Smooth muscle cell (in vitro differentiated cells): ENCODE results near the gene METTL13. TPM values are rescaled to one million over a fixed set of nuclear protein-coding genes. Genes with fewer than 3 reads are reported as not detected.

Source experiments
- DNase-seq: peaks from one replicate; lab custom pipeline; 2025; ENCODE audit not compliant: unreplicated experiment; lab: John Stamatoyannopoulos, UW
- H2AFZ ChIP-seq: fragments of 200-600 bp; sonication (generic); 2 replicates; pipeline ENCODE4 v1.6.0; 2016; ENCODE audit warnings: antibody characterized with exemption, low read depth, mild to moderate bottlenecking
- H3F3A ChIP-seq: fragments of 200-600 bp; sonication (generic); 2 replicates; pipeline ENCODE4 v1.6.0; 2017; ENCODE audit warnings: antibody characterized with exemption, low read depth
- H3K27ac ChIP-seq: fragments of 200-600 bp; sonication (generic); 2 replicates; pipeline ENCODE4 v1.5.1; 2016; ENCODE audit warnings: low read depth, mild to moderate bottlenecking
- H3K27me3 ChIP-seq: fragments of 200-600 bp; sonication (generic); 2 replicates; pipeline ENCODE4 v1.6.1; 2016; ENCODE audit warnings: low read depth, mild to moderate bottlenecking
- H3K36me3 ChIP-seq: fragments of 200-600 bp; sonication (generic); 2 replicates; pipeline ENCODE4 v1.5.1; 2016; ENCODE audit warnings: low read depth
- H3K4me1 ChIP-seq: fragments of 200-600 bp; sonication (generic); 2 replicates; pipeline ENCODE4 v1.5.1; 2016; ENCODE audit warnings: low read depth
- H3K4me2 ChIP-seq: fragments of 200-600 bp; sonication (generic); 2 replicates; pipeline ENCODE4 v1.6.0; 2016; ENCODE audit warnings: mild to moderate bottlenecking
- H3K4me3 ChIP-seq: fragments of 200-600 bp; sonication (generic); 2 replicates; pipeline ENCODE4 v1.5.1; 2016; ENCODE audit warnings: mild to moderate bottlenecking
- H3K79me2 ChIP-seq: fragments of 200-600 bp; sonication (generic); 2 replicates; pipeline ENCODE4 v1.6.0; 2016; ENCODE audit warnings: low read depth, mild to moderate bottlenecking
- H3K9ac ChIP-seq: fragments of 200-600 bp; sonication (generic); 2 replicates; pipeline ENCODE4 v1.6.0; 2016; ENCODE audit warnings: low read depth
- H3K9me3 ChIP-seq: fragments of 200-600 bp; sonication (generic); replicated peaks from 2 replicates; pipeline ENCODE4 v1.5.1; 2016; ENCODE audit warnings: low read depth
- H4K20me1 ChIP-seq: fragments of 200-600 bp; sonication (generic); 2 replicates; pipeline ENCODE4 v1.6.0; 2016; ENCODE audit warnings: low read depth
- WGBS: methylation state at CpG from one replicate; pipeline ENCODE4 v1.1.7; 2016; ENCODE audit warnings: low lambda C conversion rate; 5-methylcytosine and 5-hydroxymethylcytosine counted together
- polyA plus RNA-seq: library from polyadenylated mRNA; unstranded; fragments of >200 nt; fragmentation: Nextera tagmentation; extraction: Ambion mirVana; gene quantifications from 2 replicates; pipeline ENCODE4 v1.2.1, GENCODE V29; 2016
- total RNA-seq: library from RNA; depleted of rRNA; stranded (reverse); fragments of >200 nt; gene quantifications from 2 replicates; pipeline ENCODE4 v1.2.3, GENCODE V29; 2014
- TF ChIP-seq, protein P1 (sequence below): fragments of 200-600 bp; sonication (generic); IDR thresholded peaks from 2 replicates; pipeline ENCODE4 v1.5.1; 2017; ENCODE audit warnings: borderline replicate concordance, mild to moderate bottlenecking, antibody characterized with exemption; ENCODE audit not compliant: insufficient read depth, poor library complexity, severe bottlenecking

METTL13 gene
- total and polyA plus RNA-seq, 2 experiments from 2014 or later, result 17.5 to 19.2 TPM

DNA sequence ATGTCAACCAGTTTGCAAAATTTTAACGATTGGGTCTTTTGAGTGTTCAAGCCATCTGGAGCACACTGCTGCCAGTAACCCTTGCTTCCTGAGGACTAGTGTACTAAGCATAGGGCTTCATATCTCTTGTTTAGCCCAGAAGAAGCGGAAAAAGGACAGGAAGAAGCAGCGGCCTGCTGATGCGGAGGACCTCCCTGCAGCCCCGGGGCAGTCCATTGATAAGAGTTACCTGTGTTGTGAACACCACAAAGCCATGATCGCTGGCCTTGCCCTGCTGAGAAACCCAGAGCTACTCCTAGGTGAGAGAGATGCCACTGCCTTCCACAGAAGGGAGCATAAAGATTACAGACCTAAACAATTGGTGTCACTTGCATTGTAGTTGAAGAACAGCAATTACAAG lies 8.9 kb downstream of the METTL13 start:
- TF ChIP-seq, protein P1, sequence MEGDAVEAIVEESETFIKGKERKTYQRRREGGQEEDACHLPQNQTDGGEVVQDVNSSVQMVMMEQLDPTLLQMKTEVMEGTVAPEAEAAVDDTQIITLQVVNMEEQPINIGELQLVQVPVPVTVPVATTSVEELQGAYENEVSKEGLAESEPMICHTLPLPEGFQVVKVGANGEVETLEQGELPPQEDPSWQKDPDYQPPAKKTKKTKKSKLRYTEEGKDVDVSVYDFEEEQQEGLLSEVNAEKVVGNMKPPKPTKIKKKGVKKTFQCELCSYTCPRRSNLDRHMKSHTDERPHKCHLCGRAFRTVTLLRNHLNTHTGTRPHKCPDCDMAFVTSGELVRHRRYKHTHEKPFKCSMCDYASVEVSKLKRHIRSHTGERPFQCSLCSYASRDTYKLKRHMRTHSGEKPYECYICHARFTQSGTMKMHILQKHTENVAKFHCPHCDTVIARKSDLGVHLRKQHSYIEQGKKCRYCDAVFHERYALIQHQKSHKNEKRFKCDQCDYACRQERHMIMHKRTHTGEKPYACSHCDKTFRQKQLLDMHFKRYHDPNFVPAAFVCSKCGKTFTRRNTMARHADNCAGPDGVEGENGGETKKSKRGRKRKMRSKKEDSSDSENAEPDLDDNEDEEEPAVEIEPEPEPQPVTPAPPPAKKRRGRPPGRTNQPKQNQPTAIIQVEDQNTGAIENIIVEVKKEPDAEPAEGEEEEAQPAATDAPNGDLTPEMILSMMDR, result no peak
- no peak overlapping the region for H3K9ac ChIP-seq
- no peaks in the 10 kb centered on the region for H3F3A ChIP-seq
- peaks cover 27% of the 10 kb centered on the region for H3K36me3 ChIP-seq
- 97% methylated on average over 6 of the region's 6 CpGs for WGBS
- no peak overlapping the region for H3K27ac ChIP-seq
- no peaks in the 10 kb centered on the region for H3K4me1 ChIP-seq
- H3K79me2 ChIP-seq, result no peaks in the 10 kb centered on the region
- no peak overlapping the region for H2AFZ ChIP-seq
- no peaks in the 10 kb centered on the region for H3K27me3 ChIP-seq
- H3K9me3 ChIP-seq, result no peaks in the 10 kb centered on the region
- no peak for DNase-seq
- no peaks in the 10 kb centered on the region for H4K20me1 ChIP-seq
- H3K4me3 ChIP-seq, result no peak overlapping the region
- H3K4me2 ChIP-seq, result no peak overlapping the region

DNA sequence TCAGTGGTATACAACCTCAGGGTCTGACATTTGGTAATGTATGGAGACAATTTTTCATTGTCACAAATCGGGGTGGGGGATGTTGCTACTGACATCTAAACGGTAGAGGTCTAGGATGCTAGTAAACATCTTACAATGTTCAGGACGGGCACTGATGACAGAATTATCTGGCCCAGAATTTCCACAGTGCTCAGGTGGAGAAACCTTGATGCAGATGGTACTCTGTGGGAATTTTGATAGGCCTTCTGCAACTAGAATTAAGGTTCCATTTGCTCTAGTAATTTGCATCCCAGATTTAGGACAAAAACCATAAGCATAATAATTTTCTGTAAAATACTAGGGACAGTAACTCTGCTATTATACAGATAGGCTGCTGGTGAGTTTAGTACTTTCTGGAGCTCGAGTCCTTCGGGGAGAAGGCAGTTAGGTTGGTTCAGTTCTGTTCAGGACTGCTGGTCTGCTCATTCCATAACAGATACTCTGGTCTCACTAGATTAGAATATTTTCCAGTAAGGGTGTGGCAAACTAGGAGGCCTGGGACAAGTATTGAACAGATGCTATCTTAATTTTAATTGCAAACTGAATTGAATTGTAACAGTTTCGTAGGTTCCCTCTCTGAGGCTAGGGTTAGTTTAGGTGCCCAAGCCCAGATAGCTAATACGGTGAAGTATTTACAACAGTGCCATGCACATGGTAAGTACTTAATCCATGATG lies 11.4 kb downstream of the METTL13 start:
- no peak for DNase-seq
- Histone ChIP-seq H2AFZ (no peak overlapping the region), H3K27me3 (no peaks in the 10 kb centered on the region), H3K36me3 (peaks cover 13% of the 10 kb centered on the region), H3K79me2 (no peaks in the 10 kb centered on the region), H3K27ac (peak overlapping the region; percentile 99), H4K20me1 (no peaks in the 10 kb centered on the region), H3K4me3 (no peak overlapping the region), H3K9ac (no peak overlapping the region), H3K4me2 (no peak overlapping the region), H3K9me3 (no peaks in the 10 kb centered on the region), H3K4me1 (no peaks in the 10 kb centered on the region), H3F3A (no peaks in the 10 kb centered on the region)
- 92% methylated on average over 7 of the region's 7 CpGs for WGBS
- TF ChIP-seq, protein P1, result no peak

DNA sequence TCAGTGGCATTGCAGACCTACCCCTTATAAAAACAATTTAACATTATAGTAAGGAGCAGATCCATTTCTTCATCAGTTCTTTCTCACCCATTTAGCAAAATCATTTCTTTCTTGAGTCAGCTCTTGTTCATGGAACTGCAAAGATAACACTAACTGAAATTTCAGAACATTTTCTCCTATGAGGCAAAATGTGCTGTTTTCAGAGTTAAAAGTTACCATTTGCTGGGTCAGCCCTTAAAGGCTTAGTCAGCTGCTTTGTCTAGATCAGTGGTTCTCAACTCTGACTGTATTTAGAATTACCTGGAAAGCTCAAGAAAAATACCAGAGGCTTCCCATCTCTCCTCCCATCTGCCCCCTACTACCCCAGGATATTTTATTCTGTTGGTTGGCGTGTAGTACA lies 12.2 kb downstream of the METTL13 start:
- H3K27me3 ChIP-seq, result no peaks in the 10 kb centered on the region
- no peaks in the 10 kb centered on the region for H3K4me1 ChIP-seq
- TF ChIP-seq, protein P1, result no peak
- peak overlapping the region; percentile 45 for H2AFZ ChIP-seq
- peaks cover 12% of the 10 kb centered on the region for H3K36me3 ChIP-seq
- H3F3A ChIP-seq, result no peaks in the 10 kb centered on the region
- no peaks in the 10 kb centered on the region for H3K79me2 ChIP-seq
- WGBS, result 100% methylated on average over 1 of the region's 1 CpG
- H4K20me1 ChIP-seq, result no peaks in the 10 kb centered on the region
- H3K27ac ChIP-seq, result peak overlapping the region; percentile 99
- no peak for DNase-seq
- peak overlapping the region; percentile 86 for H3K9ac ChIP-seq
- peak overlapping the region; percentile 56 for H3K4me2 ChIP-seq
- no peaks in the 10 kb centered on the region for H3K9me3 ChIP-seq
- no peak overlapping the region for H3K4me3 ChIP-seq

DNA sequence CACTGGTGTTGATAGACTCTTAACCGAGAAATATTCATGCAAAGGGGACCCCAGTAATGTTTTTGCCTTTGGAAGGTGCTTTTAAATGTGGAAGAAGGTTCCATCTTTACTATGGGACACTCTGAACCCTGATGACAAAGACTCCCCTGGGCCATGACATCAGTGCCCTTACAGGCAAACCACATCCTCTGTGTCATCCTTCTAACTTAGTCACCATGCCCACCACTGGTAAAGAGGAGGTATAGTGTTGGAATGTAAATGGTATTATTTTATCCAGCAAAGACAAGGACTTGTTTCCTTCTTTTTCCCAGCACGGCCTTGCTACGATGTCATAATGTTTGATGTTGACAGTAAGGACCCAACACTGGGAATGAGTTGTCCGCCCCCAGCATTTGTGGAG lies 12.6 kb downstream of the METTL13 start:
- no peak for DNase-seq
- Histone ChIP-seq H3K4me2 (peak overlapping the region; percentile 56), H3K27me3 (no peaks in the 10 kb centered on the region), H4K20me1 (no peaks in the 10 kb centered on the region), H2AFZ (peak overlapping the region; percentile 45), H3K36me3 (peaks cover 10% of the 10 kb centered on the region), H3K4me3 (no peak overlapping the region), H3K9ac (peak overlapping the region; percentile 86), H3K27ac (peak overlapping the region; percentile 99), H3K9me3 (no peaks in the 10 kb centered on the region), H3K79me2 (no peaks in the 10 kb centered on the region), H3F3A (no peaks in the 10 kb centered on the region), H3K4me1 (no peaks in the 10 kb centered on the region)
- TF ChIP-seq, protein P1, result no peak
- 57% methylated on average over 4 of the region's 4 CpGs for WGBS
